ENCODE measurements around the gene KRT85. TPM values are rescaled to one million over a fixed set of nuclear protein-coding genes. Genes with fewer than 3 reads are reported as not detected.

The KRT85 gene
- total RNA-seq, 2 experiments from 2014 or later: not detected

GRCh38 chr12:52368508-52368907 is 1.2 kb upstream of the KRT85 start:
- intact Hi-C loops (cut with DNase I, micrococcal nuclease): no loop called here
- Histone ChIP-seq H3K27ac (ENCODE audit: low read depth in 1 of 2, low read length in 2 of 2) (no peak overlapping the region), H3K9me3 (ENCODE audit: control insufficient read depth in 1 of 2, insufficient read depth in 1 of 2, low read length in 2 of 2) (no peaks in the 10 kb centered on the region), H3K4me1 (ENCODE audit: insufficient read depth, low read length) (no peaks in the 10 kb centered on the region), H3K27me3 (ENCODE audit: control insufficient read depth in 1 of 2, insufficient read depth in 2 of 2, low read length in 2 of 2) (peaks cover 0 to 4% of the 10 kb centered on the region in 2 experiments), H3K36me3 (ENCODE audit: insufficient read depth, low read length) (no peaks in the 10 kb centered on the region), H3K4me3 (ENCODE audit: low read length) (no peak overlapping the region)
- ChIA-PET POLR2A (no interaction called here), CTCF (no interaction called here)
- DNase-seq (no peak), ATAC-seq (ENCODE audit: poor library complexity) (no peak)
- no peak overlapping the region for H3K4me3 Mint-ChIP-seq
- H3K36me3 Mint-ChIP-seq (ENCODE audit: low read depth): no peaks in the 10 kb centered on the region
- no peak overlapping the region for H3K27ac Mint-ChIP-seq
- no peak for TF ChIP-seq CTCF (IDR thresholded peaks at IDR 0.05)
- no peaks in the 10 kb centered on the region for H3K9me3 Mint-ChIP-seq
- peaks cover 22% of the 10 kb centered on the region for H3K27me3 Mint-ChIP-seq
- H3K4me1 Mint-ChIP-seq (ENCODE audit: low read depth): no peaks in the 10 kb centered on the region

- H3K4me1 ChIP-seq (ENCODE audit: insufficient read depth, low read length): no peaks in the 10 kb centered on the region
- no peaks in the 10 kb centered on the region for H3K36me3 ChIP-seq (ENCODE audit: insufficient read depth, low read length)
- CTCF ChIA-PET: no interaction called here
- Mint-ChIP-seq H3K27ac (no peak overlapping the region), H3K36me3 (ENCODE audit: low read depth) (no peaks in the 10 kb centered on the region), H3K4me3 (no peak overlapping the region), H3K9me3 (no peaks in the 10 kb centered on the region), H3K4me1 (ENCODE audit: low read depth) (no peaks in the 10 kb centered on the region), H3K27me3 (peaks cover 22% of the 10 kb centered on the region)
- POLR2A ChIA-PET: no interaction called here
- H3K9me3 ChIP-seq (ENCODE audit: control insufficient read depth in 1 of 2, insufficient read depth in 1 of 2, low read length in 2 of 2): no peaks in the 10 kb centered on the region
- H3K4me3 ChIP-seq (ENCODE audit: low read length): no peak overlapping the region
- no peak for TF ChIP-seq CTCF (IDR thresholded peaks at IDR 0.05)
- DNase-seq (no peak), ATAC-seq (ENCODE audit: poor library complexity) (no peak)
- H3K27me3 ChIP-seq (ENCODE audit: control insufficient read depth in 1 of 2, insufficient read depth in 2 of 2, low read length in 2 of 2): peaks cover 0 to 4% of the 10 kb centered on the region in 2 experiments
- H3K27ac ChIP-seq (ENCODE audit: low read depth in 1 of 2, low read length in 2 of 2): no peak overlapping the region
- intact Hi-C loops (cut with DNase I, micrococcal nuclease): no loop called here
These were observed 595 bp upstream of the KRT85 start for GRCh38 chr12:52367876-52368275.

GRCh38 chr12:52364901-52365489 is 2.3 kb downstream of the KRT85 start:
- Histone ChIP-seq H3K27ac (ENCODE audit: low read depth in 1 of 2, low read length in 2 of 2) (no peak overlapping the region), H3K4me3 (ENCODE audit: low read length) (no peak overlapping the region), H3K36me3 (ENCODE audit: insufficient read depth, low read length) (no peaks in the 10 kb centered on the region), H3K27me3 (ENCODE audit: control insufficient read depth in 1 of 2, insufficient read depth in 2 of 2, low read length in 2 of 2) (peaks cover 0 to 4% of the 10 kb centered on the region in 2 experiments), H3K9me3 (ENCODE audit: control insufficient read depth in 1 of 2, insufficient read depth in 1 of 2, low read length in 2 of 2) (no peaks in the 10 kb centered on the region), H3K4me1 (ENCODE audit: insufficient read depth, low read length) (no peaks in the 10 kb centered on the region)
- Mint-ChIP-seq H3K27ac (no peak overlapping the region), H3K4me3 (no peak overlapping the region), H3K36me3 (ENCODE audit: low read depth) (no peaks in the 10 kb centered on the region), H3K9me3 (no peaks in the 10 kb centered on the region), H3K4me1 (ENCODE audit: low read depth) (no peaks in the 10 kb centered on the region), H3K27me3 (peaks cover 13% of the 10 kb centered on the region)
- TF ChIP-seq CTCF (IDR thresholded peaks at IDR 0.05): no peak
- ChIA-PET POLR2A (interaction anchor here (0.6 kb wide), 1 partner anchor 834 kb away, joined by 3 read pairs; no protein-coding TSS in a partner anchor), CTCF (no interaction called here)
- DNase-seq (no peak), ATAC-seq (ENCODE audit: poor library complexity) (no peak)
- intact Hi-C loops (cut with DNase I, micrococcal nuclease): no loop called here
